Uterus (tissue), 4 donors: ENCODE measurements around the gene RPP38. TPM values are rescaled to one million over a fixed set of nuclear protein-coding genes. Genes with fewer than 3 reads are reported as not detected.

ENCODE experiments used
- DNase-seq, 2 donors: peaks; one replicate each; pipeline ENCODE4 v3.0.0-alpha.2; 2019 to 2020
- H3K27ac ChIP-seq, 2 donors: fragments of 200-600 bp; sonication (generic); 1 replicate in 1 of 2; 2 replicates in 1 of 2; pipeline ENCODE4 v1.5.1; 2016 to 2018
- H3K27me3 ChIP-seq, 2 donors: fragments of 200-600 bp; sonication (generic); one replicate each; pipeline ENCODE4 v1.5.1; 2018 to 2019; ENCODE audit warnings: control low read depth in 1 of 2
- H3K36me3 ChIP-seq, 2 donors: fragments of 200-600 bp; sonication (generic); one replicate each; pipeline ENCODE4 v1.5.1; 2019; ENCODE audit warnings: control low read depth in 1 of 2
- H3K4me1 ChIP-seq, 2 donors: fragments of 200-600 bp; sonication (generic); one replicate each; pipeline ENCODE4 v1.5.1; 2018 to 2019; ENCODE audit warnings: control low read depth in 1 of 2
- H3K4me3 ChIP-seq, 2 donors: fragments of 200-600 bp; sonication (generic); 1 replicate in 1 of 2; 2 replicates in 1 of 2; pipeline ENCODE4 v1.5.1; 2018 to 2019; ENCODE audit warnings: mild to moderate bottlenecking in 1 of 2
- H3K9me3 ChIP-seq, 2 donors: fragments of 200-600 bp; sonication (generic); one replicate each; pipeline ENCODE4 v1.5.1; 2019; ENCODE audit warnings: control low read depth in 1 of 2
- CTCF ChIP-seq, 4 experiments: fragments of 200-600 bp in 2 of 4; fragments of 450-650 bp in 2 of 4; sonication (generic) in 2 of 4; IDR thresholded peaks; one replicate each; pipeline ENCODE4 v1.5.1; 2016 to 2019; ENCODE audit warnings: antibody characterized with exemption in 4 of 4, mild to moderate bottlenecking in 2 of 4, moderate library complexity in 1 of 4
- POLR2A ChIP-seq, 2 donors: fragments of 450-650 bp; IDR thresholded peaks; one replicate each; pipeline ENCODE4 v1.6.1; 2016; ENCODE audit warnings: antibody characterized with exemption in 2 of 2, mild to moderate bottlenecking in 1 of 2, moderate library complexity in 1 of 2
- intact Hi-C: fragments of 100-400 bp; cut with DNase I; formaldehyde crosslinking; loops from one replicate; pipeline ENCODE4 v1.15.1; 2023; ENCODE audit warnings: low total_unique reads
- total RNA-seq, 4 donors: library from RNA; depleted of rRNA in 3 of 4; stranded (reverse); fragments of >200 nt in 3 of 4; gene quantifications; one replicate each; pipeline versions ENCODE4 v1.1.0 to v1.2.4, GENCODE V29; 2014 to 2023
- donor health status: DM: yes; HTN: yes; CAD: no.

Gene RPP38
- 10 to 100 TPM in 2 of 4 donors, 1 to 10 TPM in 1, under 1 TPM in 1; 0.29 to 17.4 (median 9.2) TPM for total RNA-seq

GRCh38 chr10:15097011-15097812 lies at the start of gene RPP38:
RPP38 (plus strand) TSS chr10:15097355; CDS start chr10:15103315, 5,960 bp downstream.
- TF ChIP-seq CTCF (IDR thresholded peaks at IDR 0.05) (no peak), POLR2A (IDR thresholded peaks at IDR 0.05) (peak; percentile 71 to 76)
- peak within 1 kb of the TSS; percentile 92 to 96 for H3K27ac ChIP-seq
- intact Hi-C loops: no loop called here
- no peaks in the 10 kb centered on the region for H3K9me3 ChIP-seq
- DNase-seq: peak; percentile 97
- peak within 1 kb of the TSS; percentile 68 to 80 for H3K4me3 ChIP-seq
- no peaks in the 10 kb centered on the region for H3K4me1 ChIP-seq
- H3K36me3 ChIP-seq: no peaks in the 10 kb centered on the region
- H3K27me3 ChIP-seq: no peaks in the 10 kb centered on the region

GRCh38 chr10:15049533-15049932 lies 47.6 kb upstream of the RPP38 start:
- H3K27ac ChIP-seq: no peak overlapping the region
- H3K27me3 ChIP-seq: no peaks in the 10 kb centered on the region
- H3K4me1 ChIP-seq: no peaks in the 10 kb centered on the region
- intact Hi-C loops: no loop called here
- H3K9me3 ChIP-seq: no peaks in the 10 kb centered on the region
- no peaks in the 10 kb centered on the region for H3K36me3 ChIP-seq
- TF ChIP-seq CTCF (IDR thresholded peaks at IDR 0.05): no peak
- H3K4me3 ChIP-seq: no peak overlapping the region
- no peak for DNase-seq

GRCh38 chr10:15052121-15052520 lies 45.0 kb upstream of the RPP38 start:
- TF ChIP-seq CTCF (IDR thresholded peaks at IDR 0.05) (no peak), POLR2A (IDR thresholded peaks at IDR 0.05) (no peak)
- no peaks in the 10 kb centered on the region for H3K9me3 ChIP-seq
- H3K4me3 ChIP-seq: no peak overlapping the region
- H3K27me3 ChIP-seq: no peaks in the 10 kb centered on the region
- no peaks in the 10 kb centered on the region for H3K4me1 ChIP-seq
- intact Hi-C loops: no loop called here
- H3K36me3 ChIP-seq: no peaks in the 10 kb centered on the region
- no peak overlapping the region for H3K27ac ChIP-seq
- DNase-seq: no peak

- TF ChIP-seq CTCF (IDR thresholded peaks at IDR 0.05) (no peak), POLR2A (IDR thresholded peaks at IDR 0.05) (no peak)
- Histone ChIP-seq H3K27ac (no peak overlapping the region), H3K9me3 (no peaks in the 10 kb centered on the region), H3K4me3 (no peak overlapping the region), H3K4me1 (no peaks in the 10 kb centered on the region), H3K36me3 (no peaks in the 10 kb centered on the region), H3K27me3 (no peaks in the 10 kb centered on the region)
- intact Hi-C loops: no loop called here
- no peak for DNase-seq
Measured at GRCh38 chr10:15053061-15053460, 44.1 kb upstream of the RPP38 start.

GRCh38 chr10:15058689-15059088 lies 38.5 kb upstream of the RPP38 start:
- Histone ChIP-seq H3K36me3 (no peaks in the 10 kb centered on the region), H3K4me3 (no peak overlapping the region), H3K27ac (no peak overlapping the region), H3K27me3 (no peaks in the 10 kb centered on the region), H3K4me1 (no peaks in the 10 kb centered on the region), H3K9me3 (no peaks in the 10 kb centered on the region)
- TF ChIP-seq POLR2A (IDR thresholded peaks at IDR 0.05): no peak
- no peak for TF ChIP-seq CTCF (IDR thresholded peaks at IDR 0.05)
- DNase-seq: no peak
- intact Hi-C loops: no loop called here
